ENCODE results near the gene LYRM2. TPM values are rescaled to one million over a fixed set of nuclear protein-coding genes. Genes with fewer than 3 reads are reported as not detected.

Gene LYRM2
- total and polyA plus RNA-seq, 2 experiments from 2014 or later = 38.5 to 66.3 TPM

GRCh38 chr6:89616531-89616930 lies 22.0 kb downstream of the LYRM2 start:
- 87% methylated on average over 5 of the region's 5 CpGs for WGBS (ENCODE audit: low lambda C conversion rate, missing lambda C conversion rate)

GRCh38 chr6:89615882-89616281 lies 22.7 kb downstream of the LYRM2 start:
- Histone ChIP-seq H3K4me1 (ENCODE audit: insufficient read depth) (no peaks in the 10 kb centered on the region), H3K9me2 (replicated peaks; ENCODE audit: insufficient read depth) (no peaks in the 10 kb centered on the region), H3K4me3 (no peak overlapping the region), H3K79me2 (no peaks in the 10 kb centered on the region), H3K27me3 (no peaks in the 10 kb centered on the region), H3K27ac (no peak overlapping the region), H3K36me3 (replicated peaks; ENCODE audit: insufficient read depth, low read depth) (no peaks in the 10 kb centered on the region), H2AFZ (no peak overlapping the region), H4K20me1 (ENCODE audit: insufficient read depth, poor library complexity, severe bottlenecking) (no peaks in the 10 kb centered on the region), H3K4me2 (no peak overlapping the region), H3K9me3 (ENCODE audit: low read depth) (no peaks in the 10 kb centered on the region)
- TF ChIP-seq EZH2 (IDR thresholded peaks at IDR 0.05; ENCODE audit: borderline replicate concordance) (no peak), CTCF (IDR thresholded peaks at IDR 0.05; ENCODE audit: poor library complexity) (no peak), EZH2phosphoT487 (IDR thresholded peaks at IDR 0.05; ENCODE audit: low read depth, severe bottlenecking, unreplicated experiment) (no peak)
- 80% methylated on average over 5 of the region's 5 CpGs for WGBS (ENCODE audit: low lambda C conversion rate, missing lambda C conversion rate)
- no peak for DNase-seq (ENCODE audit: low spot score)

More at GRCh38 chr6:89616531-89616930, 22.0 kb downstream of the LYRM2 start:
- DNase-seq (ENCODE audit: low spot score) = no peak
- Histone ChIP-seq H4K20me1 (ENCODE audit: insufficient read depth, poor library complexity, severe bottlenecking) (no peaks in the 10 kb centered on the region), H2AFZ (no peak overlapping the region), H3K27me3 (no peaks in the 10 kb centered on the region), H3K9me2 (replicated peaks; ENCODE audit: insufficient read depth) (no peaks in the 10 kb centered on the region), H3K9me3 (ENCODE audit: low read depth) (no peaks in the 10 kb centered on the region), H3K4me3 (no peak overlapping the region), H3K4me1 (ENCODE audit: insufficient read depth) (no peaks in the 10 kb centered on the region), H3K36me3 (replicated peaks; ENCODE audit: insufficient read depth, low read depth) (no peaks in the 10 kb centered on the region), H3K79me2 (no peaks in the 10 kb centered on the region), H3K4me2 (no peak overlapping the region), H3K27ac (no peak overlapping the region)
- TF ChIP-seq CTCF (IDR thresholded peaks at IDR 0.05; ENCODE audit: poor library complexity) = no peak
- TF ChIP-seq EZH2phosphoT487 (IDR thresholded peaks at IDR 0.05; ENCODE audit: low read depth, severe bottlenecking, unreplicated experiment) = no peak
- TF ChIP-seq EZH2 (IDR thresholded peaks at IDR 0.05; ENCODE audit: borderline replicate concordance) = no peak

- H3K79me2 ChIP-seq = no peaks in the 10 kb centered on the region
- no peak for DNase-seq (ENCODE audit: low spot score)
- no peaks in the 10 kb centered on the region for H4K20me1 ChIP-seq (ENCODE audit: insufficient read depth, poor library complexity, severe bottlenecking)
- H3K27ac ChIP-seq = no peak overlapping the region
- H3K4me3 ChIP-seq = no peak overlapping the region
- TF ChIP-seq CTCF (IDR thresholded peaks at IDR 0.05; ENCODE audit: poor library complexity) (no peak), EZH2phosphoT487 (IDR thresholded peaks at IDR 0.05; ENCODE audit: low read depth, severe bottlenecking, unreplicated experiment) (no peak), EZH2 (IDR thresholded peaks at IDR 0.05; ENCODE audit: borderline replicate concordance) (no peak)
- no peak overlapping the region for H3K4me2 ChIP-seq
- 93% methylated on average over 5 of the region's 5 CpGs for WGBS (ENCODE audit: low lambda C conversion rate, missing lambda C conversion rate)
- no peaks in the 10 kb centered on the region for H3K36me3 ChIP-seq (replicated peaks; ENCODE audit: insufficient read depth, low read depth)
- H3K9me3 ChIP-seq (ENCODE audit: low read depth) = no peaks in the 10 kb centered on the region
- H3K27me3 ChIP-seq = no peaks in the 10 kb centered on the region
- H3K9me2 ChIP-seq (replicated peaks; ENCODE audit: insufficient read depth) = no peaks in the 10 kb centered on the region
- H2AFZ ChIP-seq = no peak overlapping the region
- H3K4me1 ChIP-seq (ENCODE audit: insufficient read depth) = no peaks in the 10 kb centered on the region
Measured at GRCh38 chr6:89613790-89614189, 24.8 kb downstream of the LYRM2 start.

- Histone ChIP-seq H3K9me2 (replicated peaks; ENCODE audit: insufficient read depth) (no peaks in the 10 kb centered on the region), H4K20me1 (ENCODE audit: insufficient read depth, poor library complexity, severe bottlenecking) (no peaks in the 10 kb centered on the region), H3K36me3 (replicated peaks; ENCODE audit: insufficient read depth, low read depth) (no peaks in the 10 kb centered on the region), H3K4me3 (no peak overlapping the region), H2AFZ (no peak overlapping the region), H3K9me3 (ENCODE audit: low read depth) (no peaks in the 10 kb centered on the region), H3K27ac (no peak overlapping the region), H3K79me2 (no peaks in the 10 kb centered on the region), H3K4me2 (no peak overlapping the region), H3K27me3 (no peaks in the 10 kb centered on the region), H3K4me1 (ENCODE audit: insufficient read depth) (no peaks in the 10 kb centered on the region)
- TF ChIP-seq EZH2 (IDR thresholded peaks at IDR 0.05; ENCODE audit: borderline replicate concordance) = no peak
- no peak for TF ChIP-seq EZH2phosphoT487 (IDR thresholded peaks at IDR 0.05; ENCODE audit: low read depth, severe bottlenecking, unreplicated experiment)
- no peak for TF ChIP-seq CTCF (IDR thresholded peaks at IDR 0.05; ENCODE audit: poor library complexity)
- 87% methylated on average over 12 of the region's 12 CpGs for WGBS (ENCODE audit: low lambda C conversion rate, missing lambda C conversion rate)
- DNase-seq (ENCODE audit: low spot score) = no peak
Measured at GRCh38 chr6:89612121-89612520, 26.4 kb downstream of the LYRM2 start.

All from hepatocyte (in vitro differentiated cells).